ENCODE data around the gene OVCA2.

Gene OVCA2

DNA sequence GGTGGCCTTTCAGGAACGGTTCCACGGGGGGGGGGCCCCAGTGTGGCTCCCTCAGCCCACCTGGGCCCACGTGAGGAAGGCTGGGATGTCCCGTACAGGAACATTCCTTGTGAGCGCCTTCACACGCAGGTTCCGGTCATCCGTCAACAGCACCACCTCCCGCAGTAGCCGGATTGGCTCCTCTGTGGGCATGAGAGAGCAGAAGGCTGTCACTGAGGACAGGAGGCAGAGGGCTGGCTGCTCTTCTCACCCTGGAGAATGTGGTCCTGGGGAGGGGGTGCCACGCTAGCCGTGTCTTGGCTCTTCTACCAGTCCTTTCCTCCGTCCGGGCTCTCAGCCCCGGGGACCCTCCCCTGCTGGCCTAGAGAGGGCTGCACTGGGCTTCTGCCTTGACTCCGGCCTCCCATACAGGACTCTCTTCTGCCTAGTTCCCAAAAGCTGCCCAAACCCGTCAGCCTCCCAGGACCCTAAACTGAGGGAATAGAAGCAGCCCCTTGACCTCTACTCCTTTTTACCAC lies 19.7 kb downstream of the OVCA2 start:
- DNase-seq (ENCODE audit: low read depth, low spot score) = peak; percentile 19
- in situ Hi-C loops (cut with HindIII; ENCODE audit: low sequenced_read_pairs) = loop anchor here (10.0 kb wide), 1 partner anchor 113 kb away; no protein-coding TSS in a partner anchor
- H3K4me3 ChIP-seq (ENCODE audit: low read depth, low read length) = no peak overlapping the region
- TF ChIP-seq, protein P1, sequence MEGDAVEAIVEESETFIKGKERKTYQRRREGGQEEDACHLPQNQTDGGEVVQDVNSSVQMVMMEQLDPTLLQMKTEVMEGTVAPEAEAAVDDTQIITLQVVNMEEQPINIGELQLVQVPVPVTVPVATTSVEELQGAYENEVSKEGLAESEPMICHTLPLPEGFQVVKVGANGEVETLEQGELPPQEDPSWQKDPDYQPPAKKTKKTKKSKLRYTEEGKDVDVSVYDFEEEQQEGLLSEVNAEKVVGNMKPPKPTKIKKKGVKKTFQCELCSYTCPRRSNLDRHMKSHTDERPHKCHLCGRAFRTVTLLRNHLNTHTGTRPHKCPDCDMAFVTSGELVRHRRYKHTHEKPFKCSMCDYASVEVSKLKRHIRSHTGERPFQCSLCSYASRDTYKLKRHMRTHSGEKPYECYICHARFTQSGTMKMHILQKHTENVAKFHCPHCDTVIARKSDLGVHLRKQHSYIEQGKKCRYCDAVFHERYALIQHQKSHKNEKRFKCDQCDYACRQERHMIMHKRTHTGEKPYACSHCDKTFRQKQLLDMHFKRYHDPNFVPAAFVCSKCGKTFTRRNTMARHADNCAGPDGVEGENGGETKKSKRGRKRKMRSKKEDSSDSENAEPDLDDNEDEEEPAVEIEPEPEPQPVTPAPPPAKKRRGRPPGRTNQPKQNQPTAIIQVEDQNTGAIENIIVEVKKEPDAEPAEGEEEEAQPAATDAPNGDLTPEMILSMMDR (IDR thresholded peaks at IDR 0.05; ENCODE audit: low read depth, low read length) = no peak

DNA sequence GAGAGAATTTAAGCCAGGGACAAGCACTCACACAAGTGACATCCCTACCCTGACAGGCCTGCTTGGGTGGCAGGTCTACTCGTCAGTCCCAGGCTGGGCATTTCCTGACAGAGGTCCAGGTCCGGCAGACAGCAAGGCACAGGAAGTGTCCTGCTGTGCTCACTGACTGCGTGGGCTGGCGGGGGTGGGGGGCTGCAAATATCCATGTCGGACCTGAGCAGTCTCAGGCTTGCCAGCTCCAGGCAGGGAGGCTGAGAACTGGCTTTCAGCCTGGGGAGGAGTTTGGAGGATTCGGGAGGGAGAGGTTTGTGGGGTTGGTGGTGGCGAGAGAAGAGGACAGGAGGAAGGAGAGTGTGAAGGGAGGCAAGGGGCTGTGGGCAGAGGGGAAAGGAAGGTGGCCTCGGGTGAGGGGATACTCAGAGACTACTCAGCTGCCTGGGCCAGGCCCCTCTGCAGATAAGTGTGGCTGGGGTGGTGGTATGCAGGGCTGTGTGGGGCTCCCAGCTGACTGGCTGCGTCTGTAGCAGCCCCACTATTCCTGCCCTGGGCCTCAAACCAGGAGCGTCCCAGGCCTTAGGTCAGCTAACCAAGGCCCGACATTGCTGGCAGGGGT lies 20.9 kb downstream of the OVCA2 start:
- in situ Hi-C loops (cut with HindIII; ENCODE audit: low sequenced_read_pairs) = loop anchor here (10.0 kb wide), 1 partner anchor 112 kb away; no protein-coding TSS in a partner anchor
- DNase-seq (ENCODE audit: low read depth, low spot score) = peak; percentile 77
- TF ChIP-seq, protein P1 (IDR thresholded peaks at IDR 0.05; ENCODE audit: low read depth, low read length) = no peak
- no peak overlapping the region for H3K4me3 ChIP-seq (ENCODE audit: low read depth, low read length)

DNA sequence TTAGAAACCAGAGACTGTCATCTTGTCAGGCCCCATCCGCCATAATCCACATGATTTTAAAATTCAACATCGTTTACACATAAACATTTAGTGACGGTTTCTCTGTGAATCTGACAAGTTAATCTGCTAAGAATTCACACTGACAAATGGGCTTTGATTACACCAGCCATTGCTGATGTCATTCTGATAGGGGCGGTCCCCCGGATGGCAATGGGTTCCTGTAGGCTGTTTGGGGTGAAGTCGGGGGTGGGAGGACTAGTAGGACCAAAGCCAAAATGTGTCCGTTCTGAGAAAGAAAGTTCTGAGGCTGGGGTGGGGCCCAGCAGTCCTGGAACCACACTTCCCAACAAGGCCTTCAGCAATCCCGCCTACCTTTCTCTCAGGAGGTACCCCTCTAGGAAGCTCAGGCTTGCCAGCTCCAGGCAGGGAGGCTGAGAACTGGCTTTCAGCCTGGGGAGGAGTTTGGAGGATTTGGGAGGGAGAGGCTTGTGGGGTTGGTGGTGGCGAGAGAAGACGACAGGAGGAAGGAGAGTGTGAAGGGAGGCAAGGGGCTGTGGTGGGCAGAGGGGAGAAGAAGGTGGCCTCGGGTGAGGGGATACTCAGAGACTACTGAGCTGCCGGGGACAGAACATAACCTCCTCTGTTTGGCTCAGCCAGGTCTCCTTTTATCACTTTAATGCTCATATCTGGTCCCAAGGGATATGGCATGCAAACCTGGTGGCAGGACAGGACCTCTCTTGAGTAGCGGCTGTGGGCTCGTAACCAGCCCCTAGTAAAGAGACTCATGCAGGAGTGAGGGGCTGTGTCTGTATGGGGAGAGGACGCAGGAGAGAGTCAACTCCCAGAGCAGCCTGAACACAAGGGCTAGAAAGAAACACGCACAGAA lies 21.7 kb downstream of the OVCA2 start:
- TF ChIP-seq, protein P1 (IDR thresholded peaks at IDR 0.05; ENCODE audit: low read depth, low read length) = no peak
- DNase-seq (ENCODE audit: low read depth, low spot score) = peak; percentile 68
- in situ Hi-C loops (cut with HindIII; ENCODE audit: low sequenced_read_pairs) = loop anchor here (10.0 kb wide), 1 partner anchor 111 kb away; no protein-coding TSS in a partner anchor

DNA sequence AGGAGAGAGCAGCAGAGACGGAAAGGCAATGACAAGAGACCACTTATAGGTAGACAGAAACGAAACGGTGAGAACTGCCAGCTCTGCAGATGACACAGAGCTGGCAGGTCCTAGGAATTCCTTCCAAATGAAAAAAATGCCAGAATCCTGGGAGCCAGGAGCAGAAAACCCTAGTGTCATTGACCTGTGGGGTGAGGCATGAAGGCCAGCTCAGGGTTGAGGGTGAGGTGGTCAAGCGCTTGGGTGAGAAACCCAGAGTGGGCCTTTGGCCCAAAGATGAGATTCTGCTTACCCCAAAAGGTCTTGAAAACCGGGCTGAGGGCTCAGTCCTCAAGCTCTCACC lies 22.3 kb downstream of the OVCA2 start:
- TF ChIP-seq, protein P1 (IDR thresholded peaks at IDR 0.05; ENCODE audit: low read depth, low read length) = no peak
- no peak for DNase-seq (ENCODE audit: low read depth, low spot score)
- in situ Hi-C loops (cut with HindIII; ENCODE audit: low sequenced_read_pairs) = loop anchor here (10.0 kb wide), 1 partner anchor 111 kb away; no protein-coding TSS in a partner anchor
- no peak overlapping the region for H3K4me3 ChIP-seq (ENCODE audit: low read depth, low read length)

More for the DNA sequence above, 21.7 kb downstream of the OVCA2 start:
- H3K4me3 ChIP-seq (ENCODE audit: low read depth, low read length) = no peak overlapping the region

DNA sequence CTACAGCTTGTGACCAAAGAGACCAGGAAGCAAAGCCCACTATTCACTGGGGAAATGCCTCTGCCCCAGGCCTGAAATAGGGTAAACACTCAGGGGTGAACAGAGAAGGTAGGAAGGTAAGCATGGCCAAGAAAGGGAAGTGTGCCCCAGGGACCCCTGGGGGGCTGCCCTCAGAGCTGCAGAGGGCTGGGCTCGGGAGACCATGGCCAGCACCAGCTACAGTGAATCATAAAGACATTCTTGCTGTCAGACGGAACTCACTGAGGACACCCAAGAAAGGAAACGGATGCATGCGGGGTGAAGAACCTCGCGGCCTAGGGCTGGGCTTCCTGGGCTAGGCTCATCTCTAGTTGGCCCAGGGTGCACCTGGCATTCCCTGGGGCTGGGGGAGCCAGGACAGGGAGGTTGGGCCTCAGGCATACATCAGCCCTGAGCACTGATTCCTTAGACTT lies 22.7 kb downstream of the OVCA2 start:
- in situ Hi-C loops (cut with HindIII; ENCODE audit: low sequenced_read_pairs) = loop anchor here (10.0 kb wide), 1 partner anchor 110 kb away; no protein-coding TSS in a partner anchor
- TF ChIP-seq, protein P1 (IDR thresholded peaks at IDR 0.05; ENCODE audit: low read depth, low read length) = no peak
- H3K4me3 ChIP-seq (ENCODE audit: low read depth, low read length) = no peak overlapping the region
- no peak for DNase-seq (ENCODE audit: low read depth, low spot score)

DNA sequence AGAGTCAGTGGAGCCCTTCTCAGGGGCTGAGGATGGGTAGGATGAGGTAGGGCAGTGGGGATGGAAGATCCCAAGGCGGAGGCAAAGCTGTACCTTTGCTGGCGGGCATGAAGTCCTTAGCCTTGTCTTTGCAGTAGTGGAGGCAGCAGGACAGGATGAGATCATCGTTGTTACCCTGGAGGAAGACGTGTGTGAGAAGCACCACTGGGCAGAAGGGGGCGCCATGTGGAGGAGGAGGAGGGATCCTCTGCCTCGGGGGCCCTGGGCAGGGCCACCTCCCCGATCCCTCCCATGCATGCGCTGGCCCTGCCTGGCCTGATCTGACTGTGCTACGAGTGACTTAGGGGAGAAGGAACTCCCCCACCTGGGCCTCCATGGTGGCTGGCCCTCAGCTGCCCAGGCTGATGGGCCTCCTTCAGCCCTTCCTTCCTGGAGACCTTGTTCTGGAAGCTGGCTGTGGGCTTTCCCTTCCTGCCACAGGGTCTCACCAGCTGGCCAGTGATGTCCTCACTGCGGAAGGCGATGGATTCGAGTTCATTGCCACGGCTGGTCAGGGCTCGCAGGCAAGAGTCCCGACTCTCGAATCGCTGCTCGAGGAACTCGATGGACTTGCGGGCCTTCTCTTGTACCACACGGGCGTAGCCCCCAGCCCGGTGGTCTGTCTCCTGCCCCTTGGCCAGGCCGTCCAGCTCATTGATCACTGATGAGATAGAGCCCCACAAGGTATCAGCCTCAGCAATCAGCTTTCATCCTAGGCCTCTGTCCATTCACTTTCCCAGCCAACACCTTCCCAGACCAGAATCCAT lies 23.4 kb downstream of the OVCA2 start:
- DNase-seq (ENCODE audit: low read depth, low spot score) = peak; percentile 82
- TF ChIP-seq, protein P1 (IDR thresholded peaks at IDR 0.05; ENCODE audit: low read depth, low read length) = peak; percentile 69
- in situ Hi-C loops (cut with HindIII; ENCODE audit: low sequenced_read_pairs) = loop anchor here (10.0 kb wide), 1 partner anchor 110 kb away; no protein-coding TSS in a partner anchor
- H3K4me3 ChIP-seq (ENCODE audit: low read depth, low read length) = no peak overlapping the region

Measured in astrocyte of the spinal cord (primary cell).